Neural cell (in vitro differentiated cells): ENCODE results near the gene TFRC.

Source experiments
- EP300 ChIP-seq: fragments of 450-650 bp; conservative IDR thresholded peaks from 2 replicates; pipeline ENCODE4 v1.6.1; 2014; ENCODE audit warnings: antibody characterized with exemption, mild to moderate bottlenecking, moderate library complexity; ENCODE audit not compliant: poor library complexity, severe bottlenecking
- TAF1 ChIP-seq: IDR thresholded peaks from 2 replicates; pipeline ENCODE4 v1.6.1; 2012; ENCODE audit warnings: low read depth
- TF ChIP-seq, protein P1 (sequence below): fragments of 450-650 bp; IDR thresholded peaks from 2 replicates; pipeline ENCODE4 v1.5.1; 2014; ENCODE audit warnings: antibody characterized with exemption, mild to moderate bottlenecking, moderate library complexity; ENCODE audit not compliant: poor library complexity, severe bottlenecking

DNA sequence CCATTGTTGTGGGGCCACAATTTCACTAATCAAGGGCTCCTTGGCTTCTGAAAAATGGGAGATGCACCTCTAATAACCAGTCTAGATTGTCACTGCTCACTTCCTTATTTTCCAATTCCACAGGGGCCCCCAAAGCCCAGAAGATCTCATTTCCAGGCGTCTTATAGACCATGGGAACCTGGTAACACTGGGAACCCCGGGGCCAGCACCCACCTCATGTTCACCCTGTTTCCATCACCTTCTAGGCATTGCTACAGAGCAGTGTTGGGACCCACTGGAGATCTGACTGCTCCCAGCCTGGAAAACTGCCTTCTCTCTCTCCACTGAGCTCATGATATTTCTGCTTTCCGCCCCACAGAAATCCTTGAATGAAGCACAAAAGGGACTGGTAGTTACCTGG lies 61.5 kb downstream of the TFRC start:
- TF ChIP-seq, protein P1, sequence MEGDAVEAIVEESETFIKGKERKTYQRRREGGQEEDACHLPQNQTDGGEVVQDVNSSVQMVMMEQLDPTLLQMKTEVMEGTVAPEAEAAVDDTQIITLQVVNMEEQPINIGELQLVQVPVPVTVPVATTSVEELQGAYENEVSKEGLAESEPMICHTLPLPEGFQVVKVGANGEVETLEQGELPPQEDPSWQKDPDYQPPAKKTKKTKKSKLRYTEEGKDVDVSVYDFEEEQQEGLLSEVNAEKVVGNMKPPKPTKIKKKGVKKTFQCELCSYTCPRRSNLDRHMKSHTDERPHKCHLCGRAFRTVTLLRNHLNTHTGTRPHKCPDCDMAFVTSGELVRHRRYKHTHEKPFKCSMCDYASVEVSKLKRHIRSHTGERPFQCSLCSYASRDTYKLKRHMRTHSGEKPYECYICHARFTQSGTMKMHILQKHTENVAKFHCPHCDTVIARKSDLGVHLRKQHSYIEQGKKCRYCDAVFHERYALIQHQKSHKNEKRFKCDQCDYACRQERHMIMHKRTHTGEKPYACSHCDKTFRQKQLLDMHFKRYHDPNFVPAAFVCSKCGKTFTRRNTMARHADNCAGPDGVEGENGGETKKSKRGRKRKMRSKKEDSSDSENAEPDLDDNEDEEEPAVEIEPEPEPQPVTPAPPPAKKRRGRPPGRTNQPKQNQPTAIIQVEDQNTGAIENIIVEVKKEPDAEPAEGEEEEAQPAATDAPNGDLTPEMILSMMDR: no peak
- TF ChIP-seq EP300: no peak
- no peak for TF ChIP-seq TAF1
